Measurements from ENCODE around the gene ZNF488.

The ZNF488 gene

GRCh38 chr10:47381427-47382379 is 2.4 kb downstream of the ZNF488 start:
- DNase-seq = no peak

GRCh38 chr10:47381103-47381395 is 3.0 kb downstream of the ZNF488 start:
- no peak for DNase-seq

GRCh38 chr10:47380341-47381102 is 3.6 kb downstream of the ZNF488 start:
- no peak for DNase-seq

- no peak for DNase-seq
Measured at GRCh38 chr10:47379901-47380300, 4.2 kb downstream of the ZNF488 start.

- DNase-seq = no peak
Measured at GRCh38 chr10:47379445-47379785, 4.7 kb downstream of the ZNF488 start.

GRCh38 chr10:47378606-47379444 is 5.3 kb downstream of the ZNF488 start:
- no peak for DNase-seq

- DNase-seq = no peak
Measured at GRCh38 chr10:47378183-47378510, 5.9 kb downstream of the ZNF488 start.

- DNase-seq = no peak
Measured at GRCh38 chr10:47376522-47377220, 7.4 kb downstream of the ZNF488 start.

- DNase-seq = no peak
Measured at GRCh38 chr10:47374611-47375536, 9.2 kb downstream of the ZNF488 start.

- DNase-seq = no peak
Measured at GRCh38 chr10:47372726-47373125, 11.4 kb downstream of the ZNF488 start.

- no peak for DNase-seq
Measured at GRCh38 chr10:47371629-47372485, 12.2 kb downstream of the ZNF488 start.

GRCh38 chr10:47370878-47371277 is 13.2 kb downstream of the ZNF488 start:
- no peak for DNase-seq

GRCh38 chr10:47370015-47370767 is 13.9 kb downstream of the ZNF488 start:
- DNase-seq = no peak

- DNase-seq = no peak
Measured at GRCh38 chr10:47369251-47369894, 14.7 kb downstream of the ZNF488 start.

GRCh38 chr10:47368431-47369180 is 15.5 kb downstream of the ZNF488 start:
- DNase-seq = no peak

GRCh38 chr10:47367646-47368045 is 16.4 kb downstream of the ZNF488 start:
- DNase-seq = no peak

- DNase-seq = no peak
Measured at GRCh38 chr10:47366731-47367460, 17.2 kb downstream of the ZNF488 start.

GRCh38 chr10:47366181-47366631 is 17.9 kb downstream of the ZNF488 start:
- DNase-seq = no peak
